ENCODE measurements around the gene MAD1L1.

The MAD1L1 gene

DNA sequence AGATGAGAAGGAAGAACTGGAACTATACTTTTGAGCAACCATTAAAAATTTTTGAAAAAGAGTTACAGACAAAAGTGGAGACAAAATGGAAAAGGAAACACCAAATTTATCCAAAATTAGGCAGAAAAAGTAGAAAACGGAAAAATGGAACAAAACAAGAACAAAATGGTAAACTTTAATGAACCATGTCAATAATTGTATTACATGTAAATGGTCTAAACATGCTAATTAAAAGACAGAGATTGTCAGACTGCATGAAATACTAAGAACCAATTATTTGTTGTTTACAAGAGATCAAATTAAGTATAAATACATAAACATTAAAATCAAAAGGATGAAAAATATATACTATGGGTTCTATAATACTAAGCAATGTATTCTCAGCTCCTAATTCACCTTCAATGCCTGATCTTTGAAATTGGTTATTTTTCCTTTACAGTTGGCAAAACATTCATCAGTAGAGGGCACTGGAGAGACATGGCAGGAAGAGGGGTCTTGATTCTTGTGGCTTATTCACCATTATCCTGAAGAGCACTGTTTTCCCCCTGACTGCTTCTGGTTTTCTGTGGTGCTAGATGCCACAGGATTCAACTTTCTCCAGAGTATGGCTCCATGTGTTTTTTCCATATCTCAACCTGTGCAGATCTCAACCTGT lies 437.7 kb downstream of the MAD1L1 start:
- DNase-seq (ENCODE audit: low read depth): no peak

DNA sequence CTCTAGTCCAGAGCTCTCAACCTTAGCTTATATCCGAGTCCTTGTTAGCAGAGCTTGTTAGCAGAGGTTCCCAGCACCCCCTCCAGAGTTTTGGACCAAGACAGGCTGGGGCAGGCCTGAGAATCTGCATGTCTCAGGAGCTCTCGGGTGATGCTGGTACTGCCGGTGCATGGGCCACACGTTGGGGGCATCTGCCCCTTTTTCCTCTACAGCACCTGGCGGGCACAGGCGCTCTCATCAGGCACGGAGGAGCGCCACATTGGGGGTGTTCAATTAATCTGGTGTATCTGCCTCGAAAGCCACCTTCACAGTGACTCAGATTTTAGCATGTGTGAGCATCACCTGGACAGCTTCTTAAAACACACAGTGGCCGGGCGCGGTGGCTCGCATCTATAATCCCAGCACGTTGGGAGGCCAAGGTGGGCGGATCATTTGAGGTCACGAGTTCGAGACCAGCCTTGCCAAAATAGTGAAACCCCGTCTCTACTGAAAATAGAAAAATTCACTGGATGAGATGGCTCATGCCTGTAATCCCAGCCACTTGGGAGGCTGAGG lies 445.0 kb downstream of the MAD1L1 start:
- no peak for DNase-seq (ENCODE audit: low read depth)

DNA sequence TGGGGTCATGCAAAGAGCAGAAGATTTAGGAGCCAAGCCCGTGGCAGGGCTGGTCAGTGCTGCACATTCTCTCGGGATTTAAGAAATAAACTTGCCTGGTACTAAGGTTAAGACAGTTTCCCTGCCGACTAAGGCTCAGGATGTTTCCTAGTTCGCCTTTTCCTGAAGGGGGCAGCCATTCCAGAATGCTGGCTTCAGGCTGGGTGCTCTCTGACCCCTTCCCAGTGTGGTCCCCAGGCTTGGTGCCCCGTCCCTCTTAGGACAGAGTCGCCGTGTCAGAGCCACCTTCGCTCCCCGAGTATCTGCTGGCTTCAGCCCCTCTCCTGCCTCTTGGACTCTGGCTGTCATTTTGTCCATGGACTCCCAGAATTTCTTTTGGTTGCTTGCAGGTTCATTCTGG lies 445.5 kb downstream of the MAD1L1 start:
- DNase-seq (ENCODE audit: low read depth): no peak

DNA sequence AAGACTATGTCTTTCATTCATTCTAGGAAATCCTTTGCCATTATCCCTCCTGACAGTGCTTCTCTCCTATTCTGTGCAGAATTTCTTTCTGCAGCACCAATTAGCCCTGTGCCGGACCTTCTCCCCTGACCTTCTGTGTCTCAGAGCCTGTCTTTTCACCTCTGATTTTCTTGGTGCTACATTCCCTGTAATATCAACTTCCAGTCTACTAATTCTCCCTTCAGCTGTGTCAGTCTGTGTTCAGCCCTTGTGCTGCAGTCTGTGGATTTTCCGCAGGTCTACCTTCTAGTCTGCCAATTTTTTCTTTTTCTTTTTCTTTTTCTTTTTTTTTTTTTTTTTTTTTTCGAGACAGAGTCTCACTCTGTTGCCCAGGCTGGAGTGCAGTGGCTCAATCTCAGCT lies 446.9 kb downstream of the MAD1L1 start:
- DNase-seq (ENCODE audit: low read depth): no peak

DNA sequence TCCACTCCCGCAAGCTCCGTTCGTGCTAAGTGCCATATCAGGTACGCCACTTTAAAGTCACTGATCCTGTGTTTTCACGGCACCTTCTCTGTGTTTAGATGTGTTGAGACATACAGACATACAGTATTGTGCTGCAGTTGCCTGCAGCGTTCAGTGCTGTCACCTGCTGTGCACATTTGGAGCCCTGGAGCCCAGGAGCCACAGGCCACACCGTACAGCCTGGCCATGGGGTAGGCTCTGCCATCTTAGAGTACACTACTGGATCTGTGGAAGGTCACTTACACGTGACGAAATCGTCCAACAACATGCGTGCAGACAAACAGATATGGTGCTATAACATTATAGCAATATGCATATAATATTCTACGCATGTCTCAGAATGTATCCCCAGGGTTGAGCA lies 451.4 kb downstream of the MAD1L1 start:
- no peak for DNase-seq (ENCODE audit: low read depth)

DNA sequence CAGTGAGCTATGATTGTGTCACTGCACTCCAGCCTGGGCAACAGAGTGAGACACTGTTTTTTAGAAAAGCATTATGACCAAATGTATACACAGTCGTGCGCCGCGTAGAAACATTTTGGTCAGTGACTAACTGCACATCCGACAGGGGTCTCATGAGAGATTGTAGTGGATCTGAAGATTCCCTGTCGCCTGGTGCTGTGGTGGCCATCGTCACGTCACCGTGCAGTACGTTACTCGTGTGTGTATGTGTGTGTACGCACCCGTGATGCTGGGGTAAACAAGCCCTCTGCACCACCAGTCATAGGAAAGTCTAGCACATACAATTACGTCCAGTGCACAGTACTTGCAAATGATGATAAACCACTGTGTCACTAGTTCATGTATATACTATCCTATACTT lies 453.3 kb downstream of the MAD1L1 start:
- DNase-seq (ENCODE audit: low read depth): no peak

DNA sequence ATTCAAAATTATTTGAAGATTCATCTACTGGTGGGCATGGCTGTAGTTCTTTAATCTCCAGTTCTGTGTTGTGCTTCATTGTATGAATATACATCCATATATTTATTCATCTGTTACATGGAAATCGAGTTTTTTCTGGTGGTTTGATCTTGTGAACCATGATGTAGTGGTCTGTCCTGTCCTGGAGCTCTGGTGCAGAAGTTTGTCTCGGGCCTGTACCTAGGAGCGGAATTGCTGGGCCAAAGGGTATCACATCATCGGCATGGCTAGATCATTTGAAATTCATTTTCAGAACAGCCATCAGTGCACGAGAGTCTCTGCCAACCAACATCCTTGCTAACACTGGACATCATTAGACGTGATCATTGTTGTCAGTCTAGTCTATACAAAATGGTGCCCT lies 455.6 kb downstream of the MAD1L1 start:
- no peak for DNase-seq (ENCODE audit: low read depth)

DNA sequence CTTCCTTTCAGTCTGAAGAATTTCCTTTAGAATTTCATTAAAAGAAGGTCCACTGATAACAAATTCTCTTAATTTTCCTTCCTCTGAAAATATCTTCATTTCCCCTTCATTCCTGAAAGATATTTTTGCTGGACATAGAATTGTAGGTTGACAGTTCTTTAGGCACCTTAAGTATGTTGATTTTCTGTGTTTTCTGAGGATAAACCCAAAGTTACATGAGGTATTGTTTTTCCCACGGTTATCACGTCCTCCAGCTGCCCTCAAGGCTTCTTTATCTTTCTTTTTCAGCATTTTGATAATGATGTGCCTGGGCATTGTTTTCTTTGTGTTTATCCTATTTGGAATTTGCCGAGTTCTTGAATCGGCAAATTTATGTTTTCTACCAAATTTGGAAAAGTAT lies 457.4 kb downstream of the MAD1L1 start:
- no peak for DNase-seq (ENCODE audit: low read depth)

DNA sequence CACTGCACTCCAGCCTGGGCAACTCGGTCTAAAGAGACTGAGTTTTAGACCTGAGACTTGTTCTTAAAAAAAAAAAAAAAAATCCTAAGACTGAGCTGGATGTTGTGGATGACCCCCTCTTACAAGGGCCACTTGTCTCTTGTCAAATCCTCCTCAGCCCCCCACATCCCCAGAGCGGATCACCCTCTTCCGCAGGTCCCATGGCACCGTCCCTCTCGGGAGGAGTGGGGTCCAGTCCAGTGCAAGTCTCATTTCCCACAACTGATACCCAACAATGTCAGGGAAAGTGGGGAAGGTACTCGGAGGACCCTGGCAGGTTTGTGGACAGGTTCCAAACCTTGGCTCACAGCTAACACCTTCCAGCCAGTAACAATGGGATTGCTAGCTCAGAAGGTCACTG lies 462.4 kb downstream of the MAD1L1 start:
- DNase-seq (ENCODE audit: low read depth): no peak

DNA sequence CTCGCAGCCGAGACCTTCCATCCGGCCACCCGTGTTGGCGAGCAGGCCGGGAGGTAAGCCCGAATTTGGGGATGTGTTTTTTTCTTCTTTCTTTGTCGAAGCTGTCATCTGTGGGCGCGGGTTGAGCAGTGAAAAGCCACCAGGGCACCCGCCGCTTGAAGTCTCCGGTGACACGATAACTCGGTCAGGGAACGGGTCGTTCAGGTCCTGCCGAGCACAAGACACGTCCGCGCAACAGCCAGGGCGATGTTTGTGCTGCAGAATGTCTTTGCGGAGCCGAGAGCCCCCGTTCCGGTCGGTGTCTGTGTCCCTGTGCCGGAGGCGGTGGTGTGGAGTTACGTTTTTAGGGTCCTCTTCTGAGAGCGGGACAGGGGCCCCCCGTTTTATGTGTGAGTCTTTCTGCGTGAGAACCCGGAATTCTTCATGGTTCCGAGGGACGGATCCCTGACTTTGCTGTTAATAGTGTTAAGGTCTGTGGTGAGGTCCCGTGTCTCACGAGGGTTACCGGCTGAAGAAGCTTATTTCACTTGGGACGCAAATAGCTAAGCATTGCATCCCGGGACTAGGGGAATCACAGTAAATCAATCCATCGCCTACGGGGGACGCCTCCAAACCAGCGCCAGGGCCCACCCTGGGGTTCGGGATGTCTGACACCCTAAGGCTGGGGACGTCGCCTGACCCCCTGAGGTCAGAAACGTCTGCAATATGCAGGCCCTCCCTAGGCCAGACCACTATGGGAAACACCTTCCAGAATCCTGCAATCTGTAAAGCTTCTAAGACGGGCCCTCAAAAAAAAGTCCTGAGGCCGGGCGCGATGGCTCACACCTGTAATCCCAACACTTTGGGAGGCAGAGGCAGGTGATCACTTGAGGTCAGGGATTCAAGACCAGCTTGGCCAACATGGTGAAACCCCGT lies 463.2 kb downstream of the MAD1L1 start:
- DNase-seq (ENCODE audit: low read depth): no peak

DNA sequence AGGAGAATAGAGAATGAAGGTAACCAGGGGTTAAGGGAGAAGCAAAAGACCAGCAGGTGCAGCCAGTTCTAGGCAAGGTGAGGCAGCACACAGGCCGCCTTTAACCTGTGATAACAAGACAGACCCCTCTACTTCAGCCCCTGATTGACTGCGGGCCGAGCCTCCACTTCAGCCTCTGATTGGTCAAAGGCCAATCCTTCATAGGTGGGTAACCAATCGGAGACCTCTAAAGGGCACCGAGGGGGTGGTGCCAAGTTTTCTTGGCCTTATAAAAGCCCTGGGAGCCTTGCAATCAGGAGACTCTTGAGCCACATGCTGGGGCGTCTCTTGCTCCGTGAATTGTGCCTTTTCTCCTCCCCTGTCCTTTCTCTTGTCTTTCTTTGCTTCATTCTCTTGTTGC lies 463.9 kb downstream of the MAD1L1 start:
- DNase-seq (ENCODE audit: low read depth): no peak

DNA sequence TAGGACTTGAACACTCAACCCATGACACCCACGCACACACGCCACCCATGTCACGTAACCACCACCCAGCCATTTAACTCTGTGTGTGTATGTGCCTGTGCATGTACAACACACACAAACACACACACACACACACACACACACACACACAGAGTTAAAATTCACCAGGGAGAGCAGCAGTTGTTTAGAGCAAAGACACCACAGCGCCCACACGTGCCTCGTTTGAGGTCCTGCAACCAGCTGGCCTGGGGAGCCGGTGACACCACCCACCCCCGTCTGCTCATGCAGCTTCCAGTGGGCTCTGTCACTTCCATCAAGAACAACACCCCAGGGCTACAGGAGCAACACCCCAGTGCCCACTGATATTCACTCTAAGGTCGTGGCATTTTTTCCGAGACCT lies 465.2 kb downstream of the MAD1L1 start:
- no peak for DNase-seq (ENCODE audit: low read depth)

All from T-helper 22 cell (primary cell).